GM12878 (cell line): Measurements from ENCODE around the gene LRRC23. TPM values are rescaled to one million over a fixed set of nuclear protein-coding genes. Genes with fewer than 3 reads are reported as not detected.
A peak's percentile ranks its signal among the peaks of the same experiment; 100 is the strongest.

Experiments
- ATAC-seq: fragments of 200-7000 bp; cut with Tn5 transposase; 3 replicates; pipeline ENCODE4 v1.9.1; 2020; ENCODE audit warnings: mild to moderate bottlenecking, moderate library complexity
- BruUV-seq: library from RNA; stranded (reverse); fragments of 400-500 nt; replicated peaks from 2 replicates; lab custom pipeline; 2021; lab: Mats Ljungman, UMichigan
- CTCF ChIA-PET: fragments of 300-600 bp; sonication (Branson Sonifier 250); formaldehyde crosslinking; extraction: SDS; loops from one replicate; lab custom pipeline; 2021; ENCODE audit warnings: inconsistent platforms; lab: Yijun Ruan, JAX
- POLR2A ChIA-PET: fragments of 350-600 bp; formaldehyde crosslinking; extraction: SDS; loops from one replicate; lab custom pipeline; 2021; ENCODE audit warnings: inconsistent platforms; lab: Charles Lee
- RAD21 ChIA-PET: fragments of 300-600 bp; sonication (Branson Sonifier 250); formaldehyde crosslinking; loops from one replicate; lab custom pipeline; 2023; ENCODE audit warnings: antibody characterized with exemption; ENCODE audit not compliant: unreplicated experiment; lab: Charles Lee
- SMC1A ChIA-PET: fragments of 300-600 bp; sonication (Branson Sonifier 250); formaldehyde crosslinking; loops from one replicate; lab custom pipeline; 2023; ENCODE audit not compliant: unreplicated experiment, uncharacterized antibody; lab: Charles Lee
- DNase-seq: peaks from one replicate; pipeline ENCODE4 v3.0.0-alpha.2; 2011; ENCODE audit warnings: low read depth, low spot score
- FAIRE-seq: peaks from 3 replicates; lab custom pipeline; 2011; peaks lifted over from hg19 to GRCh38; lab: Jason Lieb, UNC
- H2AFZ ChIP-seq: 2 replicates; pipeline ENCODE4 v1.6.0; 2011; ENCODE audit warnings: low read depth, low read length, control low read depth; ENCODE audit not compliant: control insufficient read depth
- H3K27ac ChIP-seq: 2 replicates; pipeline ENCODE4 v1.5.1; 2011; ENCODE audit warnings: control low read depth; ENCODE audit not compliant: control insufficient read depth, insufficient read depth
- H3K27me3 ChIP-seq, 2 experiments: replicated peaks in 1 of 2; 2 replicates each; pipeline versions ENCODE4 v1.6.0 to v1.6.1; 2011; ENCODE audit warnings: low read length in 1 of 2; ENCODE audit not compliant: control insufficient read depth in 2 of 2, insufficient read depth in 2 of 2
- H3K36me3 ChIP-seq, 2 experiments: 2 replicates each; pipeline ENCODE4 v1.5.1; 2011; ENCODE audit warnings: low read length in 1 of 2; ENCODE audit not compliant: control insufficient read depth in 2 of 2, insufficient read depth in 2 of 2
- H3K4me1 ChIP-seq: 2 replicates; pipeline ENCODE4 v1.6.1; 2011; ENCODE audit warnings: mild to moderate bottlenecking, low read length, moderate library complexity, mixed read lengths; ENCODE audit not compliant: control insufficient read depth, insufficient read depth
- H3K4me2 ChIP-seq: 2 replicates; pipeline ENCODE4 v1.6.0; 2011; ENCODE audit warnings: control low read depth; ENCODE audit not compliant: control insufficient read depth, insufficient read depth
- H3K4me3 ChIP-seq: fragments of 200-600 bp; sonication (generic); 2 replicates; pipeline ENCODE4 v1.5.1; 2016
- H3K79me2 ChIP-seq: 2 replicates; pipeline ENCODE4 v1.6.0; 2011; ENCODE audit warnings: low read length; ENCODE audit not compliant: control insufficient read depth, insufficient read depth
- H3K9ac ChIP-seq: 2 replicates; pipeline ENCODE4 v1.8.0; 2011; ENCODE audit warnings: low read length, control low read depth, mixed read lengths; ENCODE audit not compliant: control insufficient read depth, insufficient read depth
- H3K9me3 ChIP-seq: replicated peaks from 3 replicates; pipeline ENCODE4 v1.5.1; 2011; ENCODE audit warnings: mild to moderate bottlenecking, low read length; ENCODE audit not compliant: control insufficient read depth, insufficient read depth
- H4K20me1 ChIP-seq: 2 replicates; pipeline ENCODE4 v1.6.0; 2011; ENCODE audit not compliant: control insufficient read depth, insufficient read depth
- CBX5 ChIP-seq: sonication (generic); IDR thresholded peaks from 2 replicates; pipeline ENCODE4 v1.6.1; 2016; ENCODE audit warnings: low read depth, moderate library complexity, mild to moderate bottlenecking, inconsistent platforms
- CHD2 ChIP-seq: IDR thresholded peaks from 2 replicates; pipeline ENCODE4 v1.6.1; 2011; ENCODE audit warnings: low read depth, low read length, improper control_type of control experiment, borderline replicate concordance
- CHD4 ChIP-seq: fragments of 200-600 bp; sonication (generic); IDR thresholded peaks from 2 replicates; pipeline ENCODE4 v1.6.1; 2016; ENCODE audit warnings: mild to moderate bottlenecking
- EGR1 ChIP-seq, 2 experiments: IDR thresholded peaks; 1 replicate in 1 of 2; 2 replicates in 1 of 2; pipeline ENCODE4 v1.6.1; 2011 to 2012; ENCODE audit warnings: low read depth in 2 of 2, low read length in 2 of 2, borderline replicate concordance in 1 of 2, mild to moderate bottlenecking in 1 of 2, moderate library complexity in 1 of 2
- EP300 ChIP-seq, 2 experiments: fragments of 150-350 bp in 1 of 2; IDR thresholded peaks; 2 replicates each; pipeline ENCODE4 v1.6.1; 2011 to 2012; ENCODE audit warnings: low read depth in 2 of 2, low read length in 2 of 2, borderline replicate concordance in 1 of 2, improper control_type of control experiment in 1 of 2, inconsistent platforms in 1 of 2; ENCODE audit not compliant: control insufficient read depth in 1 of 2
- GABPA ChIP-seq: IDR thresholded peaks from 2 replicates; pipeline ENCODE4 v1.6.1; 2014; ENCODE audit warnings: antibody characterized with exemption, low read depth, mild to moderate bottlenecking, inconsistent platforms
- IRF4 ChIP-seq: IDR thresholded peaks from 2 replicates; pipeline ENCODE4 v1.6.1; 2011; ENCODE audit warnings: low read depth, low read length
- MTA2 ChIP-seq: fragments of 450-650 bp; IDR thresholded peaks from 2 replicates; pipeline ENCODE4 v1.6.1; 2016; ENCODE audit warnings: low read depth, mild to moderate bottlenecking, moderate library complexity
- POLR2AphosphoS5 ChIP-seq: IDR thresholded peaks from 2 replicates; pipeline ENCODE4 v1.6.1; 2011; ENCODE audit warnings: mild to moderate bottlenecking, low read length, inconsistent platforms
- SIX5 ChIP-seq: IDR thresholded peaks from 2 replicates; pipeline ENCODE4 v1.6.1; 2011; ENCODE audit warnings: mild to moderate bottlenecking, low read depth, low read length, moderate library complexity; ENCODE audit not compliant: severe bottlenecking
- SPI1 ChIP-seq: IDR thresholded peaks from 2 replicates; pipeline ENCODE4 v1.6.1; 2011; ENCODE audit warnings: low read depth, mild to moderate bottlenecking, low read length, moderate library complexity, borderline replicate concordance; ENCODE audit not compliant: insufficient read depth
- TAF1 ChIP-seq: IDR thresholded peaks from 2 replicates; pipeline ENCODE4 v1.6.1; 2011; ENCODE audit warnings: mild to moderate bottlenecking, low read depth, low read length, borderline replicate concordance
- TCF3 ChIP-seq: IDR thresholded peaks from 2 replicates; pipeline ENCODE4 v1.6.1; 2012; ENCODE audit warnings: low read depth, mild to moderate bottlenecking, low read length, borderline replicate concordance; ENCODE audit not compliant: insufficient read depth
- YY1 ChIP-seq: IDR thresholded peaks from 2 replicates; pipeline ENCODE4 v1.6.1; 2011; ENCODE audit warnings: low read depth, mild to moderate bottlenecking, low read length
- WGBS: methylation state at CpG from one replicate; pipeline ENCODE4 v1.1.6; 2016; ENCODE audit warnings: low lambda C conversion rate; ENCODE audit not compliant: insufficient replicate concordance, insufficient coverage; ENCODE audit errors: missing lambda C conversion rate; 5-methylcytosine and 5-hydroxymethylcytosine counted together
- in situ Hi-C: fragments of 300-500 bp; cut with MboI; formaldehyde crosslinking; loops from 9 replicates; pipeline ENCODE4 v1.14.3; 2018; ENCODE audit warnings: mixed read lengths
- intact Hi-C: fragments of 100-400 bp; cut with micrococcal nuclease; formaldehyde crosslinking; loops from one replicate; pipeline ENCODE4 v1.14.2; 2022; ENCODE audit not compliant: unreplicated experiment
- polyA plus RNA-seq, 11 experiments: library from polyadenylated mRNA; depleted of rRNA in 4 of 11; unstranded in 6 of 11; stranded (reverse) in 5 of 11; fragments of >200 nt; fragmentation: Nextera tagmentation in 4 of 11; fragmentation: Illumina TruSeq in 1 of 11; extraction: Ambion mirVana in 4 of 11; extraction: Trizol in 1 of 11; gene quantifications; 1 replicate in 1 of 11; 2 replicates in 10 of 11; pipeline versions ENCODE4 v1.2.1 to v1.2.3, GENCODE V29; 2011 to 2016; ENCODE audit warnings: inconsistent platforms in 2 of 11, missing spikeins in 2 of 11, low read depth in 1 of 11
- total RNA-seq, 4 experiments: library from RNA; depleted of rRNA in 3 of 4; stranded (reverse); fragments of >200 nt in 3 of 4; fragmentation: Illumina TruSeq in 1 of 4; extraction: Trizol in 1 of 4; gene quantifications; 2 replicates each; pipeline versions ENCODE4 v1.2.1 to v1.2.3, GENCODE V29; 2013 to 2021
- TF ChIP-seq, protein P1 (sequence below): fragments of 450-650 bp; IDR thresholded peaks from 2 replicates; pipeline ENCODE4 v1.6.1; 2018; ENCODE audit warnings: mild to moderate bottlenecking, low read depth, moderate library complexity; ENCODE audit not compliant: partially characterized antibody
- TF ChIP-seq, protein P2 (sequence below): fragments of 450-650 bp; IDR thresholded peaks from 2 replicates; pipeline ENCODE4 v1.6.1; 2017; ENCODE audit warnings: mild to moderate bottlenecking, low read depth, inconsistent platforms; ENCODE audit not compliant: poor library complexity, severe bottlenecking

LRRC23 gene
- total and polyA plus RNA-seq, 10 of the 15 experiments (the other 5 are each of a cell fraction or from before 2014, with no cell fraction given): 1.4 to 6.9 (median 3.4) TPM

DNA sequence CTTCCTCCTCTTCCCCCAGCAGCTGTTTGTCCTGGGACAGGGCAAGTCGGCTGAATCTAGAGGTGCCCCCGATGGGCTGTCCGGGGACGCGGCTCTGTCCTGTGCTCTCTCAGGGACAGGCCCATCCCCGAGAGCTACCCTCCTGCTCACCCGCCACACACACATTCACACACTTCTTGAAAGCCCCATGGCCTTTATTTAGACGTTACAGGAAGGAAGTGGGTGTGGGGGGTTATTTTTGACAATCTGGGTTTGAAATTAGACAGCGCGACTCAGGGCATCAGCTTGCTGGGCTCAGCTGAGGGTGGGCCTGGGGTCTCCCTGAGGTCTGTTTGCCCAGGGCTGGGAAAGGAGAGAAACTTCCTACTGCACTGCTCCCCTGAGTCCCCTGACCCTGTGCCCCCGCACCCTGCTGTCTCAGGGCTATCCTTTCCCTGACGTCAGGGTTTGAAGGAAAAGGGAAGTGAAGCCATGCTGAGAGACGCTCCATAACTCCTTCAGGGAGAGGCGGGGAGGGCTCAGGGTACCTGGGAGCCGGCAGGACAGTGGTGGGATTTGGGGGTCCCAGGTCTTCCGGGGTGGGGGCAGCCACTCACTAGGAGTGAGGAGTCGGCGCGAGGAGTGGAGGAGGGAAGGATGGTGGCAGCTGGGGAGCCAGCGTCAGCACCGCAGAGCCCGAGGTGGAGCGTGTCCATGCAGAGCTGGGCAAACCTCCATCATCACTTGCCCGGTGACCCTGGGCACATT is 54.6 kb downstream of the LRRC23 start:
- Histone ChIP-seq H4K20me1 (no peaks in the 10 kb centered on the region), H3K9me3 (no peaks in the 10 kb centered on the region), H3K4me3 (peak overlapping the region; percentile 95), H3K27me3 (no peaks in the 10 kb centered on the region), H2AFZ (no peak overlapping the region), H3K79me2 (peaks cover 70% of the 10 kb centered on the region), H3K36me3 (peaks cover 12 to 33% of the 10 kb centered on the region in 2 experiments), H3K9ac (peak overlapping the region; percentile 91), H3K27ac (peak overlapping the region; percentile 99), H3K4me2 (peak overlapping the region; percentile 99), H3K4me1 (peaks cover 82% of the 10 kb centered on the region)
- ATAC-seq: peak; percentile 66
- intact Hi-C loops (no loop called here), in situ Hi-C loops (loop anchor here (25.0 kb wide), 1 partner anchor 1678 kb away; no protein-coding TSS in a partner anchor)
- POLR2A ChIA-PET: interaction anchor here (0.6 to 13.5 kb wide), 11 partner anchors 15 to 167 kb away, joined by 3 to 524 read pairs (median 3); partner anchors contain the start of genes C12orf57, C1RL, CDCA3 and ENO2
- 0% methylated on average over 24 of the region's 24 CpGs for WGBS
- no peak for DNase-seq
- RAD21 ChIA-PET: interaction anchor here (0.7 to 13.5 kb wide), 9 partner anchors 8 to 119 kb away, joined by 3 to 426 read pairs (median 5); partner anchors contain the start of genes C12orf57, LPCAT3, PTPN6 and RNU7-1
- FAIRE-seq: peak; percentile 90
- CTCF ChIA-PET: interaction anchor here (0.9 to 13.2 kb wide), 10 partner anchors 9 to 206 kb away, joined by 3 to 645 read pairs (median 4); partner anchors contain the start of genes C12orf57, C1RL, MLF2 and PTPN6
- TSS peak; percentile 44 for BruUV-seq
- SMC1A ChIA-PET: interaction anchor here (1.1 to 13.2 kb wide), 3 partner anchors 11 to 149 kb away, joined by 3 to 395 read pairs (median 4); partner anchors contain the start of genes C12orf57, C1RL, PTPN6 and RNU7-1
- peak in 1 of 2 experiments; percentile 51; a peak in 1 of 3 replicates for TF ChIP-seq EGR1 (IDR thresholded peaks at IDR 0.05; ENCODE audit: borderline replicate concordance in 1 of 2, low read depth in 2 of 2, low read length in 2 of 2)
- peak; percentile 97 for TF ChIP-seq SPI1
- peak; percentile 52; the same call in 1 of the 2 replicates for TF ChIP-seq CHD2
- TF ChIP-seq YY1: peak; percentile 62
- no peak; the same call in 1 of the 2 replicates for TF ChIP-seq CHD4
- TF ChIP-seq EP300 (IDR thresholded peaks at IDR 0.05; ENCODE audit: borderline replicate concordance in 1 of 2, control insufficient read depth in 1 of 2, low read depth in 2 of 2, low read length in 2 of 2): peak; percentile 73 to 80; a peak in 3 of 4 replicates
- TF ChIP-seq SIX5: no peak
- TF ChIP-seq, protein P1, sequence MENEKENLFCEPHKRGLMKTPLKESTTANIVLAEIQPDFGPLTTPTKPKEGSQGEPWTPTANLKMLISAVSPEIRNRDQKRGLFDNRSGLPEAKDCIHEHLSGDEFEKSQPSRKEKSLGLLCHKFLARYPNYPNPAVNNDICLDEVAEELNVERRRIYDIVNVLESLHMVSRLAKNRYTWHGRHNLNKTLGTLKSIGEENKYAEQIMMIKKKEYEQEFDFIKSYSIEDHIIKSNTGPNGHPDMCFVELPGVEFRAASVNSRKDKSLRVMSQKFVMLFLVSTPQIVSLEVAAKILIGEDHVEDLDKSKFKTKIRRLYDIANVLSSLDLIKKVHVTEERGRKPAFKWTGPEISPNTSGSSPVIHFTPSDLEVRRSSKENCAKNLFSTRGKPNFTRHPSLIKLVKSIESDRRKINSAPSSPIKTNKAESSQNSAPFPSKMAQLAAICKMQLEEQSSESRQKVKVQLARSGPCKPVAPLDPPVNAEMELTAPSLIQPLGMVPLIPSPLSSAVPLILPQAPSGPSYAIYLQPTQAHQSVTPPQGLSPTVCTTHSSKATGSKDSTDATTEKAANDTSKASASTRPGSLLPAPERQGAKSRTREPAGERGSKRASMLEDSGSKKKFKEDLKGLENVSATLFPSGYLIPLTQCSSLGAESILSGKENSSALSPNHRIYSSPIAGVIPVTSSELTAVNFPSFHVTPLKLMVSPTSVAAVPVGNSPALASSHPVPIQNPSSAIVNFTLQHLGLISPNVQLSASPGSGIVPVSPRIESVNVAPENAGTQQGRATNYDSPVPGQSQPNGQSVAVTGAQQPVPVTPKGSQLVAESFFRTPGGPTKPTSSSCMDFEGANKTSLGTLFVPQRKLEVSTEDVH: peak; percentile 78
- no peak for TF ChIP-seq CBX5
- peak; percentile 92 for TF ChIP-seq MTA2
- 0 out of 2 replicates have a peak, but pooled peaks have one; percentile 9 for TF ChIP-seq IRF4
- peak; percentile 84 for TF ChIP-seq POLR2AphosphoS5
- no peak for TF ChIP-seq GABPA
- peak; percentile 51; the same call in 1 of the 2 replicates for TF ChIP-seq TAF1
- TF ChIP-seq, protein P2, sequence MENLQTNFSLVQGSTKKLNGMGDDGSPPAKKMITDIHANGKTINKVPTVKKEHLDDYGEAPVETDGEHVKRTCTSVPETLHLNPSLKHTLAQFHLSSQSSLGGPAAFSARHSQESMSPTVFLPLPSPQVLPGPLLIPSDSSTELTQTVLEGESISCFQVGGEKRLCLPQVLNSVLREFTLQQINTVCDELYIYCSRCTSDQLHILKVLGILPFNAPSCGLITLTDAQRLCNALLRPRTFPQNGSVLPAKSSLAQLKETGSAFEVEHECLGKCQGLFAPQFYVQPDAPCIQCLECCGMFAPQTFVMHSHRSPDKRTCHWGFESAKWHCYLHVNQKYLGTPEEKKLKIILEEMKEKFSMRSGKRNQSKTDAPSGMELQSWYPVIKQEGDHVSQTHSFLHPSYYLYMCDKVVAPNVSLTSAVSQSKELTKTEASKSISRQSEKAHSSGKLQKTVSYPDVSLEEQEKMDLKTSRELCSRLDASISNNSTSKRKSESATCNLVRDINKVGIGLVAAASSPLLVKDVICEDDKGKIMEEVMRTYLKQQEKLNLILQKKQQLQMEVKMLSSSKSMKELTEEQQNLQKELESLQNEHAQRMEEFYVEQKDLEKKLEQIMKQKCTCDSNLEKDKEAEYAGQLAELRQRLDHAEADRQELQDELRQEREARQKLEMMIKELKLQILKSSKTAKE: peak; percentile 96
- TF ChIP-seq TCF3: peak; percentile 42; the same call in 1 of the 2 replicates
